Activated B cell treated with CpG ODN at 0.5 μM for 24 hours (primary cell): Measurements from ENCODE around the gene RANBP6. TPM values are rescaled to one million over a fixed set of nuclear protein-coding genes. Genes with fewer than 3 reads are reported as not detected.
A peak's percentile ranks its signal among the peaks of the same experiment; 100 is the strongest.

Experiments
- ATAC-seq: fragments of 200-7000 bp; cut with Tn5 transposase; one replicate; pipeline ENCODE4 v1.10.0; 2021; ENCODE audit warnings: low read depth, mild to moderate bottlenecking, moderate library complexity
- CTCF ChIA-PET: fragments of 350-600 bp; sonication (Branson Sonifier 250); formaldehyde crosslinking; loops from one replicate; lab custom pipeline; 2021; ENCODE audit warnings: antibody characterized with exemption; lab: Charles Lee
- POLR2A ChIA-PET: fragments of 350-600 bp; sonication (Branson Sonifier 250); formaldehyde crosslinking; loops from one replicate; lab custom pipeline; 2021; ENCODE audit warnings: antibody characterized with exemption; lab: Charles Lee
- DNase-seq: peaks from one replicate; pipeline ENCODE4 v3.0.0; 2022
- H3K27ac Mint-ChIP-seq: one replicate; pipeline ENCODE4 v1.8.0; 2020; ENCODE audit warnings: mixed read lengths
- H3K27me3 Mint-ChIP-seq: one replicate; pipeline ENCODE4 v1.8.0; 2021; ENCODE audit warnings: mixed read lengths
- H3K36me3 Mint-ChIP-seq: one replicate; pipeline ENCODE4 v1.8.0; 2021; ENCODE audit warnings: low read depth, mixed read lengths
- H3K4me1 Mint-ChIP-seq: one replicate; pipeline ENCODE4 v1.8.0; 2021; ENCODE audit warnings: mixed read lengths
- H3K4me3 Mint-ChIP-seq: one replicate; pipeline ENCODE4 v1.8.0; 2020; ENCODE audit warnings: mild to moderate bottlenecking, mixed read lengths
- H3K9me3 Mint-ChIP-seq: one replicate; pipeline ENCODE4 v1.8.0; 2020; ENCODE audit warnings: mixed read lengths
- CTCF ChIP-seq: fragments of 200-600 bp; IDR thresholded peaks from one replicate; pipeline ENCODE4 v1.8.0; 2022; ENCODE audit warnings: antibody characterized with exemption, mild to moderate bottlenecking
- intact Hi-C: fragments of 100-400 bp; cut with micrococcal nuclease; formaldehyde crosslinking; loops from one replicate; pipeline ENCODE4 v1.15.1; 2024
- total RNA-seq: library from RNA; stranded (reverse); gene quantifications from 2 replicates; pipeline ENCODE4 v1.2.3, GENCODE V29; 2022

The RANBP6 gene
- total RNA-seq, 1 donor from 2014 or later = 22.5 TPM

- TF ChIP-seq CTCF = no peak
- no peaks in the 10 kb centered on the region for H3K9me3 Mint-ChIP-seq
- no peaks in the 10 kb centered on the region for H3K27me3 Mint-ChIP-seq
- ChIA-PET POLR2A (no interaction called here), CTCF (interaction anchor here (1.2 to 3.1 kb wide), 2 partner anchors 28 to 165 kb away, joined by 3 to 55 read pairs; no protein-coding TSS in a partner anchor)
- no peaks in the 10 kb centered on the region for H3K36me3 Mint-ChIP-seq
- no peak overlapping the region for H3K27ac Mint-ChIP-seq
- H3K4me3 Mint-ChIP-seq = no peak overlapping the region
- intact Hi-C loops = loop anchor here (5.0 to 10.0 kb wide), 4 partner anchors 300 to 1288 kb away; partner anchors contain the start of genes INSL6 and UHRF2
- DNase-seq = no peak
- ATAC-seq = no peak
- H3K4me1 Mint-ChIP-seq = peaks cover 24% of the 10 kb centered on the region
Observed at GRCh38 chr9:6052293-6052919, 37.0 kb upstream of the RANBP6 start.

GRCh38 chr9:6051511-6051950, 36.1 kb upstream of the RANBP6 start:
- peaks cover 6% of the 10 kb centered on the region for H3K27me3 Mint-ChIP-seq

GRCh38 chr9:6049798-6050197, 34.4 kb upstream of the RANBP6 start:
- TF ChIP-seq CTCF = no peak
- Mint-ChIP-seq H3K36me3 (no peaks in the 10 kb centered on the region), H3K4me3 (no peak overlapping the region), H3K27me3 (peaks cover 10% of the 10 kb centered on the region), H3K4me1 (peaks cover 20% of the 10 kb centered on the region), H3K9me3 (no peaks in the 10 kb centered on the region), H3K27ac (no peak overlapping the region)
- ChIA-PET CTCF (no interaction called here), POLR2A (no interaction called here)
- intact Hi-C loops = loop anchor here (2.0 to 10.0 kb wide), 5 partner anchors 25 to 1285 kb away; partner anchors contain the start of genes INSL6 and UHRF2
- DNase-seq (no peak), ATAC-seq (peak; percentile 32)

More at GRCh38 chr9:6051511-6051950, 36.1 kb upstream of the RANBP6 start:
- ATAC-seq (peak; percentile 77), DNase-seq (no peak)
- Mint-ChIP-seq H3K36me3 (no peaks in the 10 kb centered on the region), H3K4me1 (peaks cover 24% of the 10 kb centered on the region), H3K27ac (peak overlapping the region; percentile 73), H3K4me3 (no peak overlapping the region), H3K9me3 (no peaks in the 10 kb centered on the region)
- intact Hi-C loops = loop anchor here (1.0 to 10.0 kb wide), 6 partner anchors 27 to 1287 kb away; partner anchors contain the start of genes INSL6, RANBP6 and UHRF2
- ChIA-PET POLR2A (interaction anchor here (1.0 kb wide), 1 partner anchor 43 kb away, joined by 7 read pairs; a partner anchor contains a TSS), CTCF (interaction anchor here (1.2 kb wide), 1 partner anchor 28 kb away, joined by 3 read pairs; no protein-coding TSS in a partner anchor)
- no peak for TF ChIP-seq CTCF

GRCh38 chr9:6048039-6048438, 32.6 kb upstream of the RANBP6 start:
- no peak for TF ChIP-seq CTCF
- ATAC-seq = no peak
- Mint-ChIP-seq H3K27ac (no peak overlapping the region), H3K4me1 (peaks cover 19% of the 10 kb centered on the region), H3K9me3 (no peaks in the 10 kb centered on the region), H3K27me3 (peaks cover 10% of the 10 kb centered on the region), H3K36me3 (no peaks in the 10 kb centered on the region), H3K4me3 (no peak overlapping the region)
- intact Hi-C loops = no loop called here
- ChIA-PET POLR2A (no interaction called here), CTCF (no interaction called here)
- DNase-seq = no peak

GRCh38 chr9:6047020-6047419, 31.6 kb upstream of the RANBP6 start:
- POLR2A ChIA-PET = no interaction called here
- intact Hi-C loops = no loop called here
- DNase-seq = no peak

More at GRCh38 chr9:6047020-6047419, 31.6 kb upstream of the RANBP6 start:
- Mint-ChIP-seq H3K4me1 (peaks cover 15% of the 10 kb centered on the region), H3K9me3 (no peaks in the 10 kb centered on the region), H3K27ac (no peak overlapping the region), H3K36me3 (no peaks in the 10 kb centered on the region), H3K27me3 (peaks cover 10% of the 10 kb centered on the region), H3K4me3 (no peak overlapping the region)
- TF ChIP-seq CTCF = no peak
- CTCF ChIA-PET = interaction anchor here (1.6 kb wide), 1 partner anchor 7 kb away, joined by 5 read pairs; no protein-coding TSS in a partner anchor
- no peak for ATAC-seq
